H9 (cell line): ENCODE results near the gene RARB. TPM values are rescaled to one million over a fixed set of nuclear protein-coding genes. Genes with fewer than 3 reads are reported as not detected.

Experiments used
- DNase-seq: peaks from one replicate; pipeline ENCODE4 v3.0.0-alpha.2; 2017
- H2AFZ ChIP-seq: one replicate; pipeline ENCODE4 v1.6.1; 2013; ENCODE audit warnings: mild to moderate bottlenecking, low read length, control low read depth, moderate library complexity
- H2AK5ac ChIP-seq: 2 replicates; pipeline ENCODE4 v1.6.1; 2013; ENCODE audit warnings: low read length, control low read depth, mixed read lengths; ENCODE audit not compliant: insufficient read length
- H2BK120ac ChIP-seq: one replicate; pipeline ENCODE4 v1.6.1; 2013; ENCODE audit warnings: low read depth, mild to moderate bottlenecking, low read length, control low read depth, inconsistent platforms; ENCODE audit not compliant: poor library complexity, severe bottlenecking
- H2BK12ac ChIP-seq: 2 replicates; pipeline ENCODE4 v1.6.1; 2013; ENCODE audit warnings: low read length, control low read depth, mixed read lengths, low read depth; ENCODE audit not compliant: insufficient read length
- H2BK15ac ChIP-seq: 2 replicates; pipeline ENCODE4 v1.6.1; 2013; ENCODE audit warnings: low read depth, low read length, control low read depth
- H2BK20ac ChIP-seq: one replicate; pipeline ENCODE4 v1.6.1; 2013; ENCODE audit warnings: low read depth, mild to moderate bottlenecking, low read length, control low read depth, inconsistent platforms; ENCODE audit not compliant: poor library complexity, severe bottlenecking
- H2BK5ac ChIP-seq: 2 replicates; pipeline ENCODE4 v1.6.1; 2013; ENCODE audit warnings: low read length, control low read depth, mixed read lengths; ENCODE audit not compliant: insufficient read length
- H3K14ac ChIP-seq: 2 replicates; pipeline ENCODE4 v1.6.1; 2013; ENCODE audit warnings: low read length, control low read depth; ENCODE audit not compliant: insufficient read depth
- H3K18ac ChIP-seq: 2 replicates; pipeline ENCODE4 v1.6.1; 2013; ENCODE audit warnings: low read depth, mild to moderate bottlenecking, mixed read lengths, low read length, control low read depth; ENCODE audit not compliant: insufficient read length
- H3K23ac ChIP-seq: 2 replicates; pipeline ENCODE4 v1.6.1; 2013; ENCODE audit warnings: low read length, control low read depth, mixed read lengths, low read depth; ENCODE audit not compliant: insufficient read length
- H3K23me2 ChIP-seq: 2 replicates; pipeline ENCODE4 v1.6.1; 2013; ENCODE audit warnings: low read depth, mild to moderate bottlenecking, mixed read lengths, low read length, control low read depth; ENCODE audit not compliant: insufficient read length, poor library complexity, severe bottlenecking
- H3K27ac ChIP-seq: 2 replicates; pipeline ENCODE4 v1.5.1; 2013; ENCODE audit warnings: low read length, control low read depth, mixed read lengths, low read depth; ENCODE audit not compliant: insufficient read length
- H3K27me3 ChIP-seq: 2 replicates; pipeline ENCODE4 v1.6.1; 2013; ENCODE audit warnings: low read length, control low read depth, inconsistent platforms; ENCODE audit not compliant: insufficient read depth
- H3K4ac ChIP-seq: 2 replicates; pipeline ENCODE4 v1.6.1; 2013; ENCODE audit warnings: low read depth, mild to moderate bottlenecking, control low read depth, inconsistent platforms, low read length, moderate library complexity
- H3K4me1 ChIP-seq: 2 replicates; pipeline ENCODE4 v1.6.1; 2013; ENCODE audit warnings: low read length, control low read depth, inconsistent platforms; ENCODE audit not compliant: insufficient read depth
- H3K4me2 ChIP-seq: 2 replicates; pipeline ENCODE4 v1.6.1; 2013; ENCODE audit warnings: low read length, control low read depth, mixed read lengths; ENCODE audit not compliant: insufficient read length, insufficient read depth
- H3K56ac ChIP-seq: 2 replicates; pipeline ENCODE4 v1.6.1; 2013; ENCODE audit warnings: low read depth, mild to moderate bottlenecking, mixed read lengths, low read length, control low read depth; ENCODE audit not compliant: insufficient read length
- H3K79me1 ChIP-seq: 2 replicates; pipeline ENCODE4 v1.6.1; 2013; ENCODE audit warnings: low read depth, mild to moderate bottlenecking, moderate library complexity, low read length, control low read depth, inconsistent platforms; ENCODE audit not compliant: insufficient read depth, poor library complexity, severe bottlenecking
- H3K79me2 ChIP-seq: 2 replicates; pipeline ENCODE4 v1.6.1; 2013; ENCODE audit warnings: low read length, control low read depth, inconsistent platforms; ENCODE audit not compliant: insufficient read depth
- H3K9ac ChIP-seq: 2 replicates; pipeline ENCODE4 v1.6.1; 2013; ENCODE audit warnings: low read length, control low read depth, mixed read lengths; ENCODE audit not compliant: insufficient read length; ENCODE audit errors: extremely low read depth
- H3K9me3 ChIP-seq: one replicate; pipeline ENCODE4 v1.6.1; 2013; ENCODE audit warnings: low read depth, low read length, inconsistent platforms; ENCODE audit not compliant: control insufficient read depth
- H3T11ph ChIP-seq: one replicate; pipeline ENCODE4 v1.6.1; 2013; ENCODE audit warnings: mild to moderate bottlenecking, low read length, control low read depth, inconsistent platforms
- H4K20me1 ChIP-seq: one replicate; pipeline ENCODE4 v1.6.1; 2013; ENCODE audit not compliant: control insufficient read depth, insufficient read length, insufficient read depth
- H4K5ac ChIP-seq: 2 replicates; pipeline ENCODE4 v1.6.1; 2013; ENCODE audit warnings: low read depth, mild to moderate bottlenecking, mixed read lengths, low read length, control low read depth; ENCODE audit not compliant: insufficient read length
- H4K8ac ChIP-seq: replicated peaks from 2 replicates; pipeline ENCODE4 v1.6.1; 2013; ENCODE audit warnings: low read length, control low read depth, mixed read lengths, low read depth; ENCODE audit not compliant: insufficient read length
- H4K91ac ChIP-seq: 2 replicates; pipeline ENCODE4 v1.6.1; 2013; ENCODE audit warnings: low read depth, mild to moderate bottlenecking, moderate library complexity, mixed read lengths, low read length, control low read depth; ENCODE audit not compliant: insufficient read length
- H3K27ac Mint-ChIP-seq, 3 experiments: 2 replicates in 2 of 3; 3 replicates in 1 of 3; pipeline ENCODE4 v1.8.0; 2020 to 2021; ENCODE audit warnings: mixed read lengths in 3 of 3, mild to moderate bottlenecking in 1 of 3, moderate library complexity in 1 of 3
- H3K27me3 Mint-ChIP-seq: 2 replicates; pipeline ENCODE4 v1.8.0; 2021; ENCODE audit warnings: low read depth, mild to moderate bottlenecking, moderate library complexity, mixed read lengths
- H3K36me3 Mint-ChIP-seq, 3 experiments: 2 replicates in 2 of 3; 3 replicates in 1 of 3; pipeline ENCODE4 v1.8.0; 2020 to 2021; ENCODE audit warnings: low read depth in 3 of 3, mixed read lengths in 3 of 3; ENCODE audit not compliant: insufficient read depth in 1 of 3
- H3K4me1 Mint-ChIP-seq, 2 experiments: 2 replicates each; pipeline ENCODE4 v1.8.0; 2020; ENCODE audit warnings: mixed read lengths in 2 of 2
- H3K4me3 Mint-ChIP-seq, 2 experiments: 2 replicates in 1 of 2; 3 replicates in 1 of 2; pipeline ENCODE4 v1.8.0; 2020 to 2021; ENCODE audit warnings: mild to moderate bottlenecking in 2 of 2, mixed read lengths in 2 of 2, moderate library complexity in 1 of 2
- H3K9me3 Mint-ChIP-seq, 2 experiments: 2 replicates in 1 of 2; 3 replicates in 1 of 2; pipeline ENCODE4 v1.8.0; 2020; ENCODE audit warnings: mild to moderate bottlenecking in 2 of 2, mixed read lengths in 2 of 2, moderate library complexity in 1 of 2
- CTCF ChIP-seq: fragments of 200-600 bp; sonication (generic); conservative IDR thresholded peaks from 3 replicates; pipeline ENCODE4 v1.8.0; 2021; ENCODE audit warnings: antibody characterized with exemption, mild to moderate bottlenecking
- WGBS: extraction: QIAGEN DNeasy Blood & Tissue Kit; methylation state at CpG from one replicate; pipeline ENCODE4 v1.1.7; 2013; ENCODE audit warnings: missing lambda C conversion rate, low lambda C conversion rate, mixed read lengths; ENCODE audit not compliant: insufficient read length; ENCODE audit errors: extremely low coverage; 5-methylcytosine and 5-hydroxymethylcytosine counted together
- total RNA-seq: library from RNA; stranded (reverse); gene quantifications from 2 replicates; pipeline ENCODE4 v1.2.1, GENCODE V29; 2021

The RARB gene
- total RNA-seq, 1 experiment from 2014 or later = 0.22 TPM

- no peaks in the 10 kb centered on the region for H3K79me1 ChIP-seq
- no peak overlapping the region for H3K56ac ChIP-seq
- no peak overlapping the region for H2BK120ac ChIP-seq
- no peak for DNase-seq
- H2BK20ac ChIP-seq = no peak overlapping the region
- no peaks in the 10 kb centered on the region for H3K79me2 ChIP-seq
- H3K4me3 Mint-ChIP-seq = no peak overlapping the region
- H3K4me1 Mint-ChIP-seq = peaks cover 5 to 6% of the 10 kb centered on the region in 2 experiments
- H3K9me3 ChIP-seq = no peaks in the 10 kb centered on the region
- whole genome bisulfite sequencing = no CpG with 5 or more reads among the region's 1 CpG
- no peak overlapping the region for H2AFZ ChIP-seq
- no peaks in the 10 kb centered on the region for H3K27me3 ChIP-seq
- no peaks in the 10 kb centered on the region for H3K27me3 Mint-ChIP-seq
- no peak overlapping the region for H3K18ac ChIP-seq
- no peak for TF ChIP-seq CTCF
- H4K20me1 ChIP-seq = no peaks in the 10 kb centered on the region
- H2AK5ac ChIP-seq = no peak overlapping the region
- no peak overlapping the region for H3K27ac ChIP-seq
- no peak overlapping the region for H3K4me2 ChIP-seq
- no peak overlapping the region for H3K14ac ChIP-seq
- H3K27ac Mint-ChIP-seq = peak overlapping the region in 1 of 3 experiments; percentile 74; a peak in 1 of 7 replicates
- no peak overlapping the region for H4K8ac ChIP-seq
- H2BK15ac ChIP-seq = no peak overlapping the region
- H2BK12ac ChIP-seq = no peak overlapping the region
- H4K5ac ChIP-seq = no peak overlapping the region
- no peak overlapping the region for H3K9ac ChIP-seq
- H3K4ac ChIP-seq = no peak overlapping the region
- H3K4me1 ChIP-seq = no peaks in the 10 kb centered on the region
- no peak overlapping the region for H4K91ac ChIP-seq
- no peaks in the 10 kb centered on the region for H3K23me2 ChIP-seq
- H2BK5ac ChIP-seq = no peak overlapping the region
- no peaks in the 10 kb centered on the region for H3K36me3 Mint-ChIP-seq
- no peaks in the 10 kb centered on the region for H3K9me3 Mint-ChIP-seq
- no peak overlapping the region for H3T11ph ChIP-seq
- H3K23ac ChIP-seq = no peak overlapping the region
Measured at GRCh38 chr3:25587094-25587493, 159.0 kb downstream of the RARB start.
